Neural cell (in vitro differentiated cells): ENCODE results near the gene PROSER1. TPM values are rescaled to one million over a fixed set of nuclear protein-coding genes. Genes with fewer than 3 reads are reported as not detected.
"Not testable (repeated sequence)": the region's sequence is repeated elsewhere in the genome, so short reads cannot be mapped to it uniquely, and the experiment has no call there.

Source experiments
- H2AFZ ChIP-seq: fragments of 200-600, 300-800 bp; sonication (generic), shearing (Covaris generic); 2 replicates; pipeline ENCODE4 v1.6.0; 2014; ENCODE audit warnings: low read depth, mild to moderate bottlenecking, antibody characterized with exemption, low read length, moderate library complexity
- H3F3A ChIP-seq: fragments of 200-600 bp; shearing (Covaris generic); 2 replicates; pipeline ENCODE4 v1.6.1; 2016; ENCODE audit warnings: mild to moderate bottlenecking, moderate library complexity, mixed read lengths, antibody characterized with exemption, low read length; ENCODE audit not compliant: insufficient read depth, poor library complexity, severe bottlenecking
- H3K27ac ChIP-seq: fragments of 200-600, 300-800 bp; sonication (generic), shearing (Covaris generic); 2 replicates; pipeline ENCODE4 v1.5.1; 2014; ENCODE audit warnings: mild to moderate bottlenecking, low read length, moderate library complexity
- H3K27me3 ChIP-seq: fragments of 300-800, 200-600 bp; sonication (generic), shearing (Covaris generic); 2 replicates; pipeline ENCODE4 v1.6.0; 2014; ENCODE audit warnings: mild to moderate bottlenecking, low read depth, low read length, moderate library complexity; ENCODE audit not compliant: insufficient read depth
- H3K36me3 ChIP-seq: fragments of 300-800, 200-600 bp; sonication (generic), shearing (Covaris generic); 2 replicates; pipeline ENCODE4 v1.5.1; 2014; ENCODE audit warnings: mild to moderate bottlenecking, antibody characterized with exemption, low read length, moderate library complexity; ENCODE audit not compliant: insufficient read depth
- H3K4me2 ChIP-seq: fragments of 300-800, 200-600 bp; sonication (generic), shearing (Covaris generic); 2 replicates; pipeline ENCODE4 v1.6.0; 2014; ENCODE audit warnings: mild to moderate bottlenecking, low read length
- H3K4me3 ChIP-seq: fragments of 300-800, 200-600 bp; sonication (generic), shearing (Covaris generic); 2 replicates; pipeline ENCODE4 v1.5.1; 2014; ENCODE audit warnings: mild to moderate bottlenecking, low read length, moderate library complexity
- H3K79me2 ChIP-seq: fragments of 200-600 bp; shearing (Covaris generic); replicated peaks from 2 replicates; pipeline ENCODE4 v1.6.0; 2014; ENCODE audit warnings: mild to moderate bottlenecking, low read length, moderate library complexity; ENCODE audit not compliant: insufficient read depth
- H3K9ac ChIP-seq: fragments of 300-800, 200-600 bp; sonication (generic), shearing (Covaris generic); 2 replicates; pipeline ENCODE4 v1.6.1; 2016; ENCODE audit warnings: mild to moderate bottlenecking, low read length, mixed read lengths
- H3K9me2 ChIP-seq: fragments of 200-600 bp; shearing (Covaris generic); 2 replicates; pipeline ENCODE4 v1.6.1; 2016; ENCODE audit warnings: mild to moderate bottlenecking, low read length, mixed read lengths; ENCODE audit not compliant: insufficient read depth
- H3K9me3 ChIP-seq: fragments of 200-600, 300-800 bp; sonication (generic), shearing (Covaris generic); 2 replicates; pipeline ENCODE4 v1.6.1; 2016; ENCODE audit warnings: mild to moderate bottlenecking, mixed run types, low read length, moderate library complexity, mixed read lengths
- H4K20me1 ChIP-seq: fragments of 200-600 bp; shearing (Covaris generic); 2 replicates; pipeline ENCODE4 v1.6.1; 2016; ENCODE audit warnings: mild to moderate bottlenecking, mixed run types; ENCODE audit not compliant: insufficient read depth
- CTCF ChIP-seq: fragments of 450-650 bp; IDR thresholded peaks from 2 replicates; pipeline ENCODE4 v1.5.1; 2014; ENCODE audit warnings: antibody characterized with exemption, mild to moderate bottlenecking, moderate library complexity; ENCODE audit not compliant: poor library complexity, severe bottlenecking
- EP300 ChIP-seq: fragments of 450-650 bp; conservative IDR thresholded peaks from 2 replicates; pipeline ENCODE4 v1.6.1; 2014; ENCODE audit warnings: antibody characterized with exemption, mild to moderate bottlenecking, moderate library complexity; ENCODE audit not compliant: poor library complexity, severe bottlenecking
- EZH2 ChIP-seq: fragments of 200-600, 300-800 bp; shearing (Covaris generic), sonication (generic); IDR thresholded peaks from 2 replicates; pipeline ENCODE4 v1.6.1; 2014; ENCODE audit warnings: antibody characterized with exemption, low read length, borderline replicate concordance, mild to moderate bottlenecking; ENCODE audit not compliant: insufficient read depth, poor library complexity, severe bottlenecking
- POLR2AphosphoS5 ChIP-seq: IDR thresholded peaks from 2 replicates; pipeline ENCODE4 v1.6.1; 2012
- RAD21 ChIP-seq: fragments of 450-650 bp; conservative IDR thresholded peaks from 2 replicates; pipeline ENCODE4 v1.6.1; 2014; ENCODE audit warnings: antibody characterized with exemption, mild to moderate bottlenecking, moderate library complexity
- TAF1 ChIP-seq: IDR thresholded peaks from 2 replicates; pipeline ENCODE4 v1.6.1; 2012; ENCODE audit warnings: low read depth
- polyA plus RNA-seq: library from polyadenylated mRNA; depleted of rRNA; stranded (reverse); fragments of >200 nt; gene quantifications from 2 replicates; pipeline ENCODE4 v1.2.3, GENCODE V29; 2014
- TF ChIP-seq, protein P1 (sequence below): IDR thresholded peaks from 2 replicates; pipeline ENCODE4 v1.6.1; 2012; ENCODE audit warnings: borderline replicate concordance

The PROSER1 gene
- polyA plus RNA-seq, 1 donor from 2014 or later: 28.2 TPM

DNA sequence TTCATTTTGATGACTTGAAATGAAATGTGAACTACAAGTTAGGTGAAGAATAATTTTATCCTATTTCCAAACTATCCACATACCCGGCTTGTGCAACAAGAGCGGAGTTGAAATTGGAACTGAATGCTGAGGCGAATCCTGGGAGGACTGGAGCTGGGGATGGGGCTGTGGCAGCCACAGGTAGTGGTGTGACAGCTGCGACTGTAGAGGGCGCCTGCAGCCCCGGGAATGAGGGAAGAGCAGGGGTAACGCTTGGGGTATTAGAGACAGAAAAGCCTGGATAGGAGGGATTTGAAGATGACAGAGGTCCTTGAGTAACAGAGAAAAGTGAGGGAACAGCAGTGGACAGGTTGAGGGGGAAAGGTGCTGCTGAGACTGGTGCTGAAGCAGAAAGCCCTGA, 25.3 kb downstream of the PROSER1 start:
- no peak overlapping the region for H3K9ac ChIP-seq
- H3K4me3 ChIP-seq: no peak overlapping the region
- no peaks in the 10 kb centered on the region for H3K9me3 ChIP-seq
- H4K20me1 ChIP-seq: no peaks in the 10 kb centered on the region
- no peaks in the 10 kb centered on the region for H3K79me2 ChIP-seq
- H3K27ac ChIP-seq: no peak overlapping the region
- no peaks in the 10 kb centered on the region for H3K27me3 ChIP-seq
- H3K36me3 ChIP-seq: peaks cover 21% of the 10 kb centered on the region
- TF ChIP-seq POLR2AphosphoS5 (no peak), TAF1 (no peak)
- H3K4me2 ChIP-seq: no peak overlapping the region
- H3K9me2 ChIP-seq: no peaks in the 10 kb centered on the region
- H2AFZ ChIP-seq: no peak overlapping the region
- H3F3A ChIP-seq: no peaks in the 10 kb centered on the region

DNA sequence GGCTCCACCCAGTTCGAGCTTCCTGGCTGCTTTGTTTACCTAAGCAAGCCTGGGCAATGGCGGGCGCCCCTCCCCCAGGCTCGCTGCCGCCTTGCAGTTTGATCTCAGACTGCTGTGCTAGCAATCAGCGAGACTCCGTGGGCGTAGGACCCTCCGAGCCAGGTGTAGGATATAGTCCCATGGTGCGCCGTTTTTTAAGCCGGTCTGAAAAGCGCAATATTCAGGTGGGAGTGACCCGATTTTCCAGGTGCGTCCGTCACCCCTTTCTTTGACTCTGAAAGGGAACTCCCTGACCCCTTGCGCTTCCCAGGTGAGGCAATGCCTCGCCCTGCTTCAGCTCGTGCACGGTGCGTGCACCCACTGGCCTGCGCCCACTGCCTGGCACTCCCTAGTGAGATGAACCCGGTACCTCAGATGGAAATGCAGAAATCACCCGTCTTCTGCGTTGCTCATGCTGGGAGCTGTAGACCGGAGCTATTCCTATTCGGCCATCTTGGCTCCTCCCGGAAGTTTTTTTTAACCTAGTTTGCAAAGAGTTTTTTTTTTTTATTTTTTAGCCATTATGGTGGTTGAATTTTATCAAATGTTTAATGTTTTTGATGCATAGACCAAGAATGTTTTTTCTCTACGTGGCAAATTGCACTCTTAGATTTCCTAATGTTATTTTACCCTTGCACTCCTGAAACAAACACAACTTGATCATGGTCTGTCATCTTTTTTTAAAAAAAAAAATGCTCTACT, 31.3 kb downstream of the PROSER1 start:
- not testable (repeated sequence) for H3K4me2 ChIP-seq

GRCh38 chr13:38998739-38999138, 39.1 kb downstream of the PROSER1 start:
- TF ChIP-seq CTCF (no peak), EZH2 (no peak), RAD21 (no peak), EP300 (no peak), POLR2AphosphoS5 (no peak)
- TF ChIP-seq, protein P1, sequence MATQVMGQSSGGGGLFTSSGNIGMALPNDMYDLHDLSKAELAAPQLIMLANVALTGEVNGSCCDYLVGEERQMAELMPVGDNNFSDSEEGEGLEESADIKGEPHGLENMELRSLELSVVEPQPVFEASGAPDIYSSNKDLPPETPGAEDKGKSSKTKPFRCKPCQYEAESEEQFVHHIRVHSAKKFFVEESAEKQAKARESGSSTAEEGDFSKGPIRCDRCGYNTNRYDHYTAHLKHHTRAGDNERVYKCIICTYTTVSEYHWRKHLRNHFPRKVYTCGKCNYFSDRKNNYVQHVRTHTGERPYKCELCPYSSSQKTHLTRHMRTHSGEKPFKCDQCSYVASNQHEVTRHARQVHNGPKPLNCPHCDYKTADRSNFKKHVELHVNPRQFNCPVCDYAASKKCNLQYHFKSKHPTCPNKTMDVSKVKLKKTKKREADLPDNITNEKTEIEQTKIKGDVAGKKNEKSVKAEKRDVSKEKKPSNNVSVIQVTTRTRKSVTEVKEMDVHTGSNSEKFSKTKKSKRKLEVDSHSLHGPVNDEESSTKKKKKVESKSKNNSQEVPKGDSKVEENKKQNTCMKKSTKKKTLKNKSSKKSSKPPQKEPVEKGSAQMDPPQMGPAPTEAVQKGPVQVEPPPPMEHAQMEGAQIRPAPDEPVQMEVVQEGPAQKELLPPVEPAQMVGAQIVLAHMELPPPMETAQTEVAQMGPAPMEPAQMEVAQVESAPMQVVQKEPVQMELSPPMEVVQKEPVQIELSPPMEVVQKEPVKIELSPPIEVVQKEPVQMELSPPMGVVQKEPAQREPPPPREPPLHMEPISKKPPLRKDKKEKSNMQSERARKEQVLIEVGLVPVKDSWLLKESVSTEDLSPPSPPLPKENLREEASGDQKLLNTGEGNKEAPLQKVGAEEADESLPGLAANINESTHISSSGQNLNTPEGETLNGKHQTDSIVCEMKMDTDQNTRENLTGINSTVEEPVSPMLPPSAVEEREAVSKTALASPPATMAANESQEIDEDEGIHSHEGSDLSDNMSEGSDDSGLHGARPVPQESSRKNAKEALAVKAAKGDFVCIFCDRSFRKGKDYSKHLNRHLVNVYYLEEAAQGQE: no peak
- no peaks in the 10 kb centered on the region for H4K20me1 ChIP-seq
- H3K4me3 ChIP-seq: no peak overlapping the region
- H3K4me2 ChIP-seq: no peak overlapping the region
- H3K9me2 ChIP-seq: no peaks in the 10 kb centered on the region
- H3K79me2 ChIP-seq: no peaks in the 10 kb centered on the region
- H2AFZ ChIP-seq: no peak overlapping the region
- H3F3A ChIP-seq: no peaks in the 10 kb centered on the region
- H3K27me3 ChIP-seq: no peaks in the 10 kb centered on the region
- no peak overlapping the region for H3K27ac ChIP-seq
- H3K36me3 ChIP-seq: no peaks in the 10 kb centered on the region
- H3K9me3 ChIP-seq: no peaks in the 10 kb centered on the region
- no peak overlapping the region for H3K9ac ChIP-seq

More for the DNA sequence above, 31.3 kb downstream of the PROSER1 start:
- not testable (repeated sequence) for H2AFZ ChIP-seq, H3K4me3 ChIP-seq, H3K27ac ChIP-seq, H3K79me2 ChIP-seq, H3K9ac ChIP-seq, H3K9me3 ChIP-seq, H3K9me2 ChIP-seq, H3F3A ChIP-seq, H4K20me1 ChIP-seq, H3K27me3 ChIP-seq
- H3K36me3 ChIP-seq: peaks cover 14% of the 10 kb centered on the region
